Skeletal muscle satellite cell (primary cell): Measurements from ENCODE around the gene MAP4K3.
"Not testable (repeated sequence)": the region's sequence is repeated elsewhere in the genome, so short reads cannot be mapped to it uniquely, and the experiment has no call there.

Experiments used
- H3K27me3 ChIP-seq: 2 replicates; pipeline ENCODE4 v1.7.0; 2013; ENCODE audit warnings: low read length; ENCODE audit not compliant: control insufficient read depth, insufficient read depth
- H3K36me3 ChIP-seq: 2 replicates; pipeline ENCODE4 v1.7.0; 2013; ENCODE audit warnings: mild to moderate bottlenecking, control low read depth, low read length; ENCODE audit not compliant: insufficient read depth
- H3K4me1 ChIP-seq: 2 replicates; pipeline ENCODE4 v1.7.0; 2013; ENCODE audit warnings: low read length; ENCODE audit not compliant: control insufficient read depth, insufficient read depth
- H3K4me2 ChIP-seq: 2 replicates; pipeline ENCODE4 v1.7.0; 2013; ENCODE audit warnings: mild to moderate bottlenecking, low read length
- H3K4me3 ChIP-seq: 2 replicates; pipeline ENCODE4 v1.7.0; 2013; ENCODE audit warnings: low read length
- H3K9ac ChIP-seq: 2 replicates; pipeline ENCODE4 v1.7.0; 2013; ENCODE audit warnings: mild to moderate bottlenecking, low read depth, low read length, moderate library complexity
- H3K9me3 ChIP-seq: replicated peaks from 2 replicates; pipeline ENCODE4 v1.7.0; 2013; ENCODE audit warnings: mild to moderate bottlenecking, control low read depth, low read length

The MAP4K3 gene

GRCh38 chr2:39359453-39360038 is 77.5 kb downstream of the MAP4K3 start:
- Histone ChIP-seq H3K4me3 (no peak overlapping the region), H3K9me3 (peaks cover 12% of the 10 kb centered on the region), H3K36me3 (peaks cover 14% of the 10 kb centered on the region), H3K4me1 (no peaks in the 10 kb centered on the region), H3K4me2 (no peak overlapping the region), H3K9ac (no peak overlapping the region), H3K27me3 (no peaks in the 10 kb centered on the region)

- Histone ChIP-seq H3K4me3 (no peak overlapping the region), H3K36me3 (peaks cover 15% of the 10 kb centered on the region), H3K27me3 (no peaks in the 10 kb centered on the region), H3K9ac (no peak overlapping the region), H3K9me3 (peaks cover 12% of the 10 kb centered on the region), H3K4me1 (no peaks in the 10 kb centered on the region), H3K4me2 (no peak overlapping the region)
These were observed 80.0 kb downstream of the MAP4K3 start for GRCh38 chr2:39356922-39357639.

GRCh38 chr2:39350658-39351057 is 86.4 kb downstream of the MAP4K3 start:
- Histone ChIP-seq H3K36me3 (peaks cover 7% of the 10 kb centered on the region), H3K9me3 (no peaks in the 10 kb centered on the region), H3K9ac (no peak overlapping the region), H3K27me3 (no peaks in the 10 kb centered on the region), H3K4me2 (no peak overlapping the region), H3K4me3 (no peak overlapping the region), H3K4me1 (no peaks in the 10 kb centered on the region)

- H3K36me3 ChIP-seq = no peaks in the 10 kb centered on the region
- H3K4me2 ChIP-seq = no peak overlapping the region
- H3K4me3 ChIP-seq = no peak overlapping the region
- H3K27me3 ChIP-seq = no peaks in the 10 kb centered on the region
- H3K9ac ChIP-seq = no peak overlapping the region
- H3K4me1 ChIP-seq = no peaks in the 10 kb centered on the region
- no peaks in the 10 kb centered on the region for H3K9me3 ChIP-seq
These were observed 98.6 kb downstream of the MAP4K3 start for GRCh38 chr2:39338502-39338901.

- no peaks in the 10 kb centered on the region for H3K27me3 ChIP-seq
- H3K9ac ChIP-seq = no peak overlapping the region
- peaks cover 11% of the 10 kb centered on the region for H3K36me3 ChIP-seq
- no peaks in the 10 kb centered on the region for H3K9me3 ChIP-seq
- H3K4me2 ChIP-seq = no peak overlapping the region
- no peaks in the 10 kb centered on the region for H3K4me1 ChIP-seq
- no peak overlapping the region for H3K4me3 ChIP-seq
These were observed 101.2 kb downstream of the MAP4K3 start for GRCh38 chr2:39335930-39336329.

GRCh38 chr2:39334978-39335377 is 102.1 kb downstream of the MAP4K3 start:
- Histone ChIP-seq H3K36me3 (peaks cover 15% of the 10 kb centered on the region), H3K9me3 (no peaks in the 10 kb centered on the region), H3K9ac (no peak overlapping the region), H3K27me3 (no peaks in the 10 kb centered on the region), H3K4me3 (no peak overlapping the region), H3K4me2 (no peak overlapping the region), H3K4me1 (no peaks in the 10 kb centered on the region)

- Histone ChIP-seq H3K4me3 (no peak overlapping the region), H3K9me3 (no peaks in the 10 kb centered on the region), H3K36me3 (peaks cover 18% of the 10 kb centered on the region), H3K9ac (no peak overlapping the region), H3K4me2 (no peak overlapping the region), H3K27me3 (no peaks in the 10 kb centered on the region), H3K4me1 (no peaks in the 10 kb centered on the region)
These were observed 102.6 kb downstream of the MAP4K3 start for GRCh38 chr2:39334529-39334928.

GRCh38 chr2:39326644-39327043 is 110.4 kb downstream of the MAP4K3 start:
- no peak overlapping the region for H3K4me2 ChIP-seq
- H3K9me3 ChIP-seq = no peaks in the 10 kb centered on the region
- H3K9ac ChIP-seq = no peak overlapping the region
- peaks cover 38% of the 10 kb centered on the region for H3K36me3 ChIP-seq
- no peak overlapping the region for H3K4me3 ChIP-seq
- no peaks in the 10 kb centered on the region for H3K27me3 ChIP-seq
- peaks cover 3% of the 10 kb centered on the region for H3K4me1 ChIP-seq

GRCh38 chr2:39325966-39326365 is 111.1 kb downstream of the MAP4K3 start:
- H3K4me2 ChIP-seq = no peak overlapping the region
- no peak overlapping the region for H3K4me3 ChIP-seq
- peaks cover 3% of the 10 kb centered on the region for H3K4me1 ChIP-seq
- peaks cover 34% of the 10 kb centered on the region for H3K36me3 ChIP-seq
- H3K27me3 ChIP-seq = no peaks in the 10 kb centered on the region
- no peak overlapping the region for H3K9ac ChIP-seq
- H3K9me3 ChIP-seq = no peaks in the 10 kb centered on the region

- H3K9ac ChIP-seq, H3K27me3 ChIP-seq, H3K4me2 ChIP-seq, H3K4me3 ChIP-seq, H3K4me1 ChIP-seq, H3K9me3 ChIP-seq: not testable (repeated sequence)
- peaks cover 17% of the 10 kb centered on the region for H3K36me3 ChIP-seq
These were observed 115.7 kb downstream of the MAP4K3 start for GRCh38 chr2:39321056-39322035.

- Histone ChIP-seq H3K4me2 (no peak overlapping the region), H3K4me3 (no peak overlapping the region), H3K9ac (no peak overlapping the region), H3K36me3 (peaks cover 12% of the 10 kb centered on the region), H3K9me3 (no peaks in the 10 kb centered on the region), H3K4me1 (no peaks in the 10 kb centered on the region), H3K27me3 (no peaks in the 10 kb centered on the region)
These were observed 116.9 kb downstream of the MAP4K3 start for GRCh38 chr2:39320162-39320561.
